ENCODE measurements around the gene POMT1.

The POMT1 gene

DNA sequence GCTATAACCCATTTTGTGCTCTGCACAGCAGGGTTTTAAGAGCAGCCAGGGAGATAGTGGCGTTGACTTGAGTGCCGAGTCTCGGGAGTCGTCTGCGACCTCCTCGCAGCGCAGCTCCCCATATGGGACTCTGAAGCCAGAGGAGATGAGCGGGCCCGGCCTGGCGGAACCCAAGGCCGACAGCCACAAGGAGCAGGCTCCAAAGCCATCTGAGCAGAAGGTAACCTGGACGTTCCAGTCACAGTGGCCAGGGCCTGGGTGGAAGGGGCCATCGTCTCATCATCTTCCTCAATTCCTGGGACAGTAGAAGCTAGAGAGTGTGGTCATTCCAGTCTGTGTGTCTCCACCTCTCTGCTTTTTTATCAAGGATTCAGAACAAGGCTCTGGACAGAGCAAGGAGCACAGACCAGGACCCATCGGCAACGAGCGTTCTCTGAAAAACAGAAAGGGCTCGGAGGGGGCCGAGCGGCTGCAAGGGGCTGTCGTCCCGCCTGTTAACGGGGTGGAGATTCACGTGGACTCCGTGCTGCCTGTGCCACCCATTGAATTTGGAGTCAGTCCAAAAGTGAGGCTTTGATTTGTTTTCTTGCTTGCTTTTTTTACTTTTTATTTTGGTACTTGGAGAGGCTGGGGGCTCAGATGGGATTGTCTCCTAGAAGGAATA is 20.2 kb upstream of the POMT1 start:
- no peak overlapping the region for H3K4me3 ChIP-seq (ENCODE audit: low read depth, low read length)
- no peak for DNase-seq (ENCODE audit: low read depth)
- TF ChIP-seq CTCF (conservative IDR thresholded peaks at IDR 0.05; ENCODE audit: low read depth, low read length) = no peak

DNA sequence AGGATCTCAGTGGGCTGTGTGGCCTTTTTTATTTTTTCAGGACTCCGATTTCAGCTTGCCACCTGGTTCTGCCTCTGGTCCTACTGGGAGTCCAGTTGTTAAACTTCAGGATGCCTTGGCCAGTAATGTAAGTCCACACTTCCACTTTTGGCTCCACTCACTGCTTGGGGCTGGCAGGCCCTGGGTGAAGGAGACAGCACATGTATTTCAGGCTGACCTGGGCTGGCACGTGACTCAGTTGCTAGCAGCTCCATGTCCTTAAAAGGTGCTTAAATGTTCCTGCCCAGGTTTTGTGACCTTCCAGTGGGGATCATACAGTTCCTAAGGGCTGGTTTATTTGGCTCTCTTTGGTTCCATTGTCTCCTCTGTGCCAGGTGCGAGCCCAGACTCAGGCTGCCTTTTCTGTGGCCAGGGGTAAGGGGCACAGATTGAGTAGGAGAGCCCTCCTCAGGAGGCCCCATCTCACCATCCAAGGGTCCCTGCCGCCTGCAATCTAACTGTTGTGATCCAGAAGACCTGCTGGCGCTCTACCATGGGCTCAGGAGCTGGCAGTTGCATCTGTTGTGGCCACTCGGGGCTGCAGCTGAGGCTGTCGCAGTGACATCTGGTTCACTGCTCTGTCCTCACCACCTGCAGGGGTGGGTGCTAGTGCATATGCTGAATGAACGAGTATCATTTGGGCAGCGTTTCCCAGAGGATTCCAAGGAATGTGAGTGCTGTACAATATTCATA is 19.2 kb upstream of the POMT1 start:
- TF ChIP-seq CTCF (conservative IDR thresholded peaks at IDR 0.05; ENCODE audit: low read depth, low read length) = no peak
- DNase-seq (ENCODE audit: low read depth) = no peak
- H3K4me3 ChIP-seq (ENCODE audit: low read depth, low read length) = no peak overlapping the region

GRCh38 chr9:131484051-131484445 is 18.7 kb upstream of the POMT1 start:
- H3K4me3 ChIP-seq (ENCODE audit: low read depth, low read length) = no peak overlapping the region
- no peak for DNase-seq (ENCODE audit: low read depth)
- no peak for TF ChIP-seq CTCF (conservative IDR thresholded peaks at IDR 0.05; ENCODE audit: low read depth, low read length)

DNA sequence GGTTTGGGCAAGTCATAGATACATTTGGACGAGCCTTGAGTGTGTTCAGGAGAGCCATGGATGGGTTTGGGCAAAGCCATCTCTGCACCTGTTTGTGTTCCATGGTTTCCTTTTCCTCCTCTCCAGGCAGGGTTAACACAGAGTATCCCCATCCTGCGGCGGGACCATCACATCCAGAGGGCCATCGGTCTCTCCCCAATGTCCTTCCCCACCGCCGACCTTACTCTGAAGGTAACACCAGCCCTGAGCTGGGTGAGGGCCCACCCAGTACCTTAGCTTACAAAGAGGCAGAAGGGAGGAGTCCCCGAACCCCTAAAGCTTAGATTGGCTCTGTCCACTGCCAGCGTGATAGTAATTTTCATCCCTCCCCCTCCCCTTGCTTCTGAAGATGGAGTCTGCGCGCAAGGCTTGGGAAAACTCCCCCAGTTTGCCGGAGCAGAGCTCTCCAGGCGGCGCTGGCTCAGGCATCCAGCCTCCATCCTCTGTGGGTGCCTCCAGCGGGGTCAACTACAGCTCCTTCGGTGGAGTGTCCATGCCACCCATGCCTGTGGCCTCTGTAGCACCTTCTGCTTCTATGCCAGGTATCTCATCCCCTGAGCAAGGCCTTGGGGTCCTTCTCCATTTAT is 18.0 kb upstream of the POMT1 start:
- TF ChIP-seq CTCF (conservative IDR thresholded peaks at IDR 0.05; ENCODE audit: low read depth, low read length) = no peak
- no peak overlapping the region for H3K4me3 ChIP-seq (ENCODE audit: low read depth, low read length)
- no peak for DNase-seq (ENCODE audit: low read depth)

GRCh38 chr9:131485206-131485605 is 17.5 kb upstream of the POMT1 start:
- DNase-seq (ENCODE audit: low read depth) = no peak
- no peak for TF ChIP-seq CTCF (conservative IDR thresholded peaks at IDR 0.05; ENCODE audit: low read depth, low read length)
- H3K4me3 ChIP-seq (ENCODE audit: low read depth, low read length) = no peak overlapping the region

- no peak for TF ChIP-seq CTCF (conservative IDR thresholded peaks at IDR 0.05; ENCODE audit: low read depth, low read length)
- no peak for DNase-seq (ENCODE audit: low read depth)
- no peak overlapping the region for H3K4me3 ChIP-seq (ENCODE audit: low read depth, low read length)
Observed at GRCh38 chr9:131485728-131486422, 16.8 kb upstream of the POMT1 start.
